GM19240 (cell line): ENCODE measurements around the gene ZFAND6.

Experiments used
- DNase-seq: peaks from one replicate; pipeline ENCODE4 v3.0.0; 2011; ENCODE audit warnings: low spot score; ENCODE audit not compliant: insufficient read length

The ZFAND6 gene

DNA sequence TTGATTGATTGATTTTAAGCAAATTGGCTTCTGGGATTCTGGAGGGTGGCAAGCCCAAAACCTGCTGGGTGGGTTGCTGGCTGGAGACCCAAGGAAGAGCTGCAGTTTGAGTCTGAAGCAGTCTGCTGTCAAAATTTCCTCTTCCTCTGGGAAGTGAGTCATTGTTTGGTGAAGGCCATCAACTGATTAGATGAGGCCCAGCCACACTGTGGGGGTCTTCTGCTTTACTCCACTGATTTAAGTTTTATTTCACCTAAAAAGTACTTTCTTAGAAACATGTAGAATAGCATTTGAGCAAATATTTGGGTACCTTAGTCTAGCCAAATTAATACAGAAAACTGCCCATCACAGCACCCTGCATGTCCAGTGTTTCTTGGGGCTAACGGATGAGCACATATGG lies 127.1 kb downstream of the ZFAND6 start:
- no peak for DNase-seq
